IMR-90 (cell line): Measurements from ENCODE around the gene GCN1. TPM values are rescaled to one million over a fixed set of nuclear protein-coding genes. Genes with fewer than 3 reads are reported as not detected.

Source experiments
- ATAC-seq: fragments of 200-7000 bp; cut with Tn5 transposase; 2 replicates; pipeline ENCODE4 v1.9.1; 2020; ENCODE audit warnings: low read depth, mild to moderate bottlenecking, moderate library complexity
- BruUV-seq: library from RNA; stranded (reverse); fragments of 400-500 nt; replicated peaks from 2 replicates; lab custom pipeline; 2021; lab: Mats Ljungman, UMichigan
- CTCF ChIA-PET: fragments of 300-600 bp; formaldehyde crosslinking; extraction: SDS; loops from one replicate; lab custom pipeline; 2021; ENCODE audit warnings: antibody characterized with exemption; lab: Yijun Ruan, JAX
- POLR2A ChIA-PET: fragments of 300-600 bp; sonication (Branson Sonifier 250); formaldehyde crosslinking; loops from one replicate; lab custom pipeline; 2022; ENCODE audit warnings: antibody characterized with exemption; ENCODE audit not compliant: unreplicated experiment; lab: Charles Lee
- DNase-seq: peaks from one replicate; pipeline ENCODE4 v3.0.0; 2013
- H2AFZ ChIP-seq: replicated peaks from 2 replicates; pipeline ENCODE3; 2013; ENCODE audit warnings: low read length, mild to moderate bottlenecking; ENCODE audit not compliant: poor library complexity
- H2AK5ac ChIP-seq: 2 replicates; pipeline ENCODE4 v1.6.1; 2013; ENCODE audit warnings: low read depth, low read length, inconsistent platforms
- H2AK9ac ChIP-seq: replicated peaks from 2 replicates; pipeline ENCODE3; 2013; ENCODE audit warnings: mild to moderate bottlenecking, low read depth, low read length, moderate library complexity; ENCODE audit not compliant: poor library complexity
- H2BK120ac ChIP-seq: 2 replicates; pipeline ENCODE4 v1.6.1; 2013; ENCODE audit warnings: low read depth, low read length, inconsistent platforms
- H2BK15ac ChIP-seq: 3 replicates; pipeline ENCODE4 v1.6.1; 2013; ENCODE audit warnings: low read depth, low read length, inconsistent platforms
- H2BK20ac ChIP-seq: 2 replicates; pipeline ENCODE4 v1.6.1; 2013; ENCODE audit warnings: low read depth, mild to moderate bottlenecking, inconsistent platforms, low read length, moderate library complexity
- H2BK5ac ChIP-seq: 2 replicates; pipeline ENCODE4 v1.6.1; 2013; ENCODE audit warnings: mild to moderate bottlenecking, low read depth, low read length, inconsistent platforms; ENCODE audit not compliant: poor library complexity, severe bottlenecking
- H3K14ac ChIP-seq: replicated peaks from 2 replicates; pipeline ENCODE4 v1.6.1; 2013; ENCODE audit warnings: low read depth, low read length, inconsistent platforms
- H3K18ac ChIP-seq: 2 replicates; pipeline ENCODE4 v1.6.1; 2013; ENCODE audit warnings: low read depth, low read length, control low read depth
- H3K23ac ChIP-seq: 2 replicates; pipeline ENCODE4 v1.6.1; 2013; ENCODE audit warnings: low read depth, low read length, inconsistent platforms
- H3K27ac ChIP-seq: 2 replicates; pipeline ENCODE4 v1.5.1; 2013; ENCODE audit warnings: mild to moderate bottlenecking, control low read depth, low read length; ENCODE audit not compliant: insufficient read depth
- H3K27me3 ChIP-seq: 2 replicates; pipeline ENCODE4 v1.6.1; 2013; ENCODE audit warnings: low read length; ENCODE audit not compliant: control insufficient read depth, insufficient read depth
- H3K36me3 ChIP-seq: 2 replicates; pipeline ENCODE4 v1.6.1; 2013; ENCODE audit warnings: low read length, mixed read lengths; ENCODE audit not compliant: control insufficient read depth, insufficient read depth
- H3K4ac ChIP-seq: 2 replicates; pipeline ENCODE4 v1.6.1; 2013; ENCODE audit warnings: low read depth, low read length, inconsistent platforms
- H3K4me1 ChIP-seq: 2 replicates; pipeline ENCODE4 v1.6.1; 2013; ENCODE audit warnings: low read length, mixed read lengths; ENCODE audit not compliant: control insufficient read depth, insufficient read depth
- H3K4me2 ChIP-seq: 2 replicates; pipeline ENCODE4 v1.6.1; 2013; ENCODE audit warnings: low read depth, mild to moderate bottlenecking, control low read depth, low read length, moderate library complexity
- H3K4me3 ChIP-seq: 2 replicates; pipeline ENCODE4 v1.5.1; 2013; ENCODE audit warnings: low read depth, mild to moderate bottlenecking, control low read depth, low read length, moderate library complexity; ENCODE audit not compliant: insufficient read depth
- H3K56ac ChIP-seq: 2 replicates; pipeline ENCODE4 v1.6.1; 2013; ENCODE audit warnings: low read length, inconsistent platforms; ENCODE audit not compliant: insufficient read depth; ENCODE audit errors: extremely low read depth
- H3K79me1 ChIP-seq, 2 experiments: 2 replicates each; pipeline ENCODE4 v1.6.1; 2013; ENCODE audit warnings: low read length in 2 of 2, inconsistent platforms in 1 of 2, low read depth in 1 of 2
- H3K9ac ChIP-seq: 2 replicates; pipeline ENCODE4 v1.6.1; 2013; ENCODE audit warnings: low read depth, low read length, control low read depth
- H3K9me1 ChIP-seq: 2 replicates; pipeline ENCODE4 v1.6.1; 2013; ENCODE audit warnings: low read length, inconsistent platforms; ENCODE audit not compliant: insufficient read depth
- H3K9me3 ChIP-seq: 2 replicates; pipeline ENCODE4 v1.6.1; 2013; ENCODE audit warnings: low read length; ENCODE audit not compliant: control insufficient read depth, insufficient read depth
- H4K20me1 ChIP-seq: 2 replicates; pipeline ENCODE4 v1.6.1; 2013; ENCODE audit warnings: low read length, inconsistent platforms; ENCODE audit not compliant: insufficient read depth
- H4K5ac ChIP-seq: 2 replicates; pipeline ENCODE4 v1.6.1; 2013; ENCODE audit warnings: mild to moderate bottlenecking, low read depth, low read length, control low read depth
- H4K8ac ChIP-seq, 2 experiments: 2 replicates each; pipeline ENCODE4 v1.6.1; 2013; ENCODE audit warnings: low read depth in 2 of 2, low read length in 2 of 2, control low read depth in 1 of 2, inconsistent platforms in 1 of 2
- H4K91ac ChIP-seq: 2 replicates; pipeline ENCODE4 v1.6.1; 2013; ENCODE audit warnings: low read depth, low read length, inconsistent platforms; ENCODE audit not compliant: insufficient read depth
- BHLHE40 ChIP-seq: fragments of 150-350 bp; IDR thresholded peaks from 2 replicates; pipeline ENCODE4 v1.6.1; 2016; ENCODE audit warnings: mild to moderate bottlenecking, low read depth, low read length
- CHD1 ChIP-seq: IDR thresholded peaks from 2 replicates; pipeline ENCODE4 v1.6.1; 2012; ENCODE audit warnings: low read depth, low read length, improper control_type of control experiment
- FOS ChIP-seq: fragments of 150-350 bp; IDR thresholded peaks from 2 replicates; pipeline ENCODE4 v1.6.1; 2016; ENCODE audit warnings: low read depth, low read length
- MAFK ChIP-seq: IDR thresholded peaks from 2 replicates; pipeline ENCODE4 v1.6.1; 2012; ENCODE audit warnings: low read depth, low read length, improper control_type of control experiment
- MAZ ChIP-seq: IDR thresholded peaks from 2 replicates; pipeline ENCODE4 v1.6.1; 2012; ENCODE audit warnings: low read depth, mild to moderate bottlenecking, low read length, improper control_type of control experiment, moderate library complexity, borderline replicate concordance
- MXI1 ChIP-seq: IDR thresholded peaks from 2 replicates; pipeline ENCODE4 v1.6.1; 2012; ENCODE audit warnings: low read depth, mild to moderate bottlenecking, low read length, moderate library complexity, borderline replicate concordance
- NFE2L2 ChIP-seq: fragments of 150-350 bp; IDR thresholded peaks from 2 replicates; pipeline ENCODE4 v1.6.1; 2016; ENCODE audit warnings: low read depth, mild to moderate bottlenecking, low read length
- RFX5 ChIP-seq: IDR thresholded peaks from 2 replicates; pipeline ENCODE4 v1.8.0; 2012; ENCODE audit warnings: low read depth, mild to moderate bottlenecking, low read length, moderate library complexity
- SMC3 ChIP-seq: fragments of 150-350 bp; IDR thresholded peaks from 2 replicates; pipeline ENCODE4 v1.6.1; 2016; ENCODE audit warnings: low read depth, mild to moderate bottlenecking, antibody characterized with exemption, low read length, moderate library complexity
- WGBS, 2 experiments: methylation state at CpG; one replicate each; pipeline versions ENCODE4 v1.1.5 to v1.1.7; 2013; ENCODE audit warnings: missing lambda C conversion rate in 2 of 2; ENCODE audit not compliant: insufficient read length in 1 of 2; ENCODE audit errors: extremely low coverage in 2 of 2; 5-methylcytosine and 5-hydroxymethylcytosine counted together
- dilution Hi-C: fragments of 300-500 bp; cut with HindIII; formaldehyde crosslinking; loops from one replicate; pipeline ENCODE4 v1.14.3; 2018; ENCODE audit warnings: low sequenced_read_pairs; ENCODE audit not compliant: unreplicated experiment
- in situ Hi-C: fragments of 300-500 bp; cut with MboI; formaldehyde crosslinking; loops from 3 replicates; pipeline ENCODE4 v1.14.3; 2019; ENCODE audit warnings: low sequenced_read_pairs, inconsistent platforms, mixed read lengths
- intact Hi-C: fragments of 100-400 bp; cut with micrococcal nuclease; formaldehyde crosslinking; loops from 2 replicates; pipeline ENCODE4 v1.10.0; 2022
- polyA plus RNA-seq, 3 experiments: library from polyadenylated mRNA; depleted of rRNA; stranded (reverse); fragments of >200 nt; gene quantifications; 2 replicates each; pipeline ENCODE4 v1.2.3, GENCODE V29; 2012; ENCODE audit warnings: low replicate concordance in 1 of 3
- total RNA-seq: library from RNA; depleted of rRNA; stranded (reverse); fragments of >200 nt; gene quantifications from 2 replicates; pipeline ENCODE4 v1.2.3, GENCODE V29; 2012
- TF ChIP-seq, protein P1 (sequence below): fragments of 150-350 bp; IDR thresholded peaks from 2 replicates; pipeline ENCODE4 v1.6.1; 2017; ENCODE audit warnings: mild to moderate bottlenecking, antibody characterized with exemption, low read length, low read depth

Gene GCN1
- total and polyA plus RNA-seq, 2 of the 4 experiments (the other 2 are of a cell fraction), result 57.8 to 77.6 TPM

DNA sequence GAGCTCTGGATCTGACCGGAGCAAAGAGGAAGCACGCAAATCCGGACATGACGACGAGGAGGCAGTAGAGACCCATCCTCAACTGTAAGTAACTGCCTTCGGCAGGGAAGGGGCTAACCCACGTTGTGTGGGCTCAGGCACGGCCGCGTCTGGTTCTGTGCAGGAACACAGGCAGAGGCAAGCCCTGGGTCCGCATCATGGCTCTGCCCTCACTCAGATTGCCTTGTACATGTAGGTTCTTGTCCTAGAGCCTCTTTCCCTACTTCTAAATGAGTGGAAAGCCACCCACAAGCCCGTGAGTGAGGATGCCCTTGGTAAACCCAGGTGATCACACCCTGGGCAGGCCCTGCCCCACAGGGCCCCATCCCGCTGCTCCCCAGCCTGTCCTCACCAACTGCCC is 15.3 kb upstream of the GCN1 start:
- 95% methylated on average over 8 of the region's 13 CpGs; no CpG with 5 or more reads in 1 of the 2 experiments for whole genome bisulfite sequencing, 2 experiments
- no peaks in the 10 kb centered on the region for H4K20me1 ChIP-seq
- peaks cover 51% of the 10 kb centered on the region for H3K36me3 ChIP-seq
- BruUV-seq, result no TSS peak
- H3K4ac ChIP-seq, result no peak overlapping the region; the same call in 1 of the 2 replicates
- POLR2A ChIA-PET, result no interaction called here
- no peak overlapping the region for H2BK20ac ChIP-seq
- no peak overlapping the region for H2BK5ac ChIP-seq
- dilution Hi-C loops, result no loop called here
- no peak overlapping the region for H4K5ac ChIP-seq
- no peaks in the 10 kb centered on the region for H3K9me3 ChIP-seq
- H3K27ac ChIP-seq, result no peak overlapping the region
- peak overlapping the region; percentile 13 for H2AK9ac ChIP-seq
- H2AK5ac ChIP-seq, result no peak overlapping the region
- DNase-seq (no peak), ATAC-seq (no peak)
- no peak overlapping the region for H3K9ac ChIP-seq
- no peak overlapping the region for H3K23ac ChIP-seq
- H3K79me1 ChIP-seq, result peaks cover 6 to 36% of the 10 kb centered on the region in 2 experiments
- H3K9me1 ChIP-seq, result no peaks in the 10 kb centered on the region
- H4K8ac ChIP-seq, result no peak overlapping the region
- no peaks in the 10 kb centered on the region for H3K27me3 ChIP-seq
- TF ChIP-seq MXI1 (no peak), MAFK (no peak), NFE2L2 (no peak), SMC3 (no peak), FOS (no peak), MAZ (no peak), BHLHE40 (no peak), CHD1 (no peak), RFX5 (no peak)
- TF ChIP-seq, protein P1, sequence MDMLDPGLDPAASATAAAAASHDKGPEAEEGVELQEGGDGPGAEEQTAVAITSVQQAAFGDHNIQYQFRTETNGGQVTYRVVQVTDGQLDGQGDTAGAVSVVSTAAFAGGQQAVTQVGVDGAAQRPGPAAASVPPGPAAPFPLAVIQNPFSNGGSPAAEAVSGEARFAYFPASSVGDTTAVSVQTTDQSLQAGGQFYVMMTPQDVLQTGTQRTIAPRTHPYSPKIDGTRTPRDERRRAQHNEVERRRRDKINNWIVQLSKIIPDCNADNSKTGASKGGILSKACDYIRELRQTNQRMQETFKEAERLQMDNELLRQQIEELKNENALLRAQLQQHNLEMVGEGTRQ, result no peak
- H2BK120ac ChIP-seq, result no peak overlapping the region
- no peak overlapping the region for H3K14ac ChIP-seq
- H3K56ac ChIP-seq, result no peak overlapping the region
- in situ Hi-C loops, result no loop called here
- CTCF ChIA-PET, result no interaction called here
- no peak overlapping the region for H4K91ac ChIP-seq
- no peak overlapping the region for H3K18ac ChIP-seq
- no peak overlapping the region for H3K4me3 ChIP-seq
- H2AFZ ChIP-seq, result no peak overlapping the region
- H3K4me1 ChIP-seq, result no peaks in the 10 kb centered on the region
- H2BK15ac ChIP-seq, result no peak overlapping the region
- intact Hi-C loops, result no loop called here
- no peak overlapping the region for H3K4me2 ChIP-seq
